Psoas muscle (tissue), 8 donors: ENCODE data around the gene MYO1D. TPM values are rescaled to one million over a fixed set of nuclear protein-coding genes. Genes with fewer than 3 reads are reported as not detected.
"Not testable (repeated sequence)": the region's sequence is repeated elsewhere in the genome, so short reads cannot be mapped to it uniquely, and the experiment has no call there.

Experiments
- ATAC-seq, 4 donors: fragments of 200-7000 bp; cut with Tn5 transposase; one replicate each; pipeline ENCODE4 v1.9.1; 2020; ENCODE audit warnings: moderate library complexity in 3 of 4, mild to moderate bottlenecking in 2 of 4
- DNase-seq, 2 donors: peaks; one replicate each; pipeline ENCODE4 v3.0.0-alpha.2; 2020
- H3K27ac ChIP-seq: fragments of 200-600 bp; one replicate; pipeline ENCODE4 v1.8.0; 2022
- H3K27me3 ChIP-seq, 3 donors: fragments of 200-600 bp in 1 of 3; one replicate each; pipeline versions ENCODE4 v1.6.1 to v1.8.0; 2013 to 2022; ENCODE audit warnings: low read length in 2 of 3, mild to moderate bottlenecking in 2 of 3, moderate library complexity in 1 of 3; ENCODE audit not compliant: insufficient read depth in 3 of 3
- H3K36me3 ChIP-seq, 2 donors: fragments of 200-600 bp in 1 of 2; one replicate each; pipeline versions ENCODE4 v1.6.1 to v1.8.0; 2013 to 2022; ENCODE audit warnings: low read depth in 1 of 2, mild to moderate bottlenecking in 1 of 2, moderate library complexity in 1 of 2; ENCODE audit not compliant: insufficient read depth in 1 of 2
- H3K4me1 ChIP-seq: fragments of 200-600 bp; one replicate; pipeline ENCODE4 v1.8.0; 2022
- H3K4me3 ChIP-seq: fragments of 200-600 bp; one replicate; pipeline ENCODE4 v1.8.0; 2022; ENCODE audit warnings: mild to moderate bottlenecking
- H3K9me3 ChIP-seq: fragments of 200-600 bp; one replicate; pipeline ENCODE4 v1.8.0; 2022
- WGBS, 3 donors: extraction: QIAGEN DNeasy Blood & Tissue Kit; methylation state at CpG; one replicate each; pipeline versions ENCODE4 v1.1.6 to v1.1.7; 2013; 5-methylcytosine and 5-hydroxymethylcytosine counted together
- intact Hi-C, 2 donors: fragments of 100-400 bp; cut with DNase I; formaldehyde crosslinking; loops; one replicate each; pipeline versions ENCODE4 v1.11.0 to v1.14.2; 2022
- polyA plus RNA-seq, 3 donors: library from polyadenylated mRNA; stranded (reverse); fragments of 200-250 nt; gene quantifications; one replicate each; pipeline ENCODE4 v1.2.3, GENCODE V29; 2013
- total RNA-seq, 4 donors: library from RNA; stranded (reverse); fragmentation: NEBNext Ultra II Directional in 2 of 4; extraction: Animal tissue kit (Norgen Biotek cat#: 25700) in 2 of 4; gene quantifications; one replicate each; pipeline versions ENCODE4 v1.2.1 to v1.2.4, GENCODE V29; 2021 to 2023
- TF ChIP-seq, protein P1 (sequence below): fragments of 200-600 bp; IDR thresholded peaks from one replicate; pipeline ENCODE4 v1.8.0; 2022; ENCODE audit warnings: antibody characterized with exemption
- donor health status: healthy with polysubstance abuse.
- donor health status: DM: no; HTN: no; CAD: no; lungs with moderate emphysema.
- donor health status: Bipolar disorder and iron deficiency.
- donor health status: healthy.
- donor health status: DM: yes; HTN: yes; CAD: no.
- donor health status: DM: no; HTN: no; CAD: no.
- donor health status: DM: no; HTN: no; CAD: no.
- donor health status: DM: yes; HTN: yes; CAD: no.

The MYO1D gene
- total and polyA plus RNA-seq, 7 donors: 1.8 to 5.9 (median 4.1) TPM

DNA sequence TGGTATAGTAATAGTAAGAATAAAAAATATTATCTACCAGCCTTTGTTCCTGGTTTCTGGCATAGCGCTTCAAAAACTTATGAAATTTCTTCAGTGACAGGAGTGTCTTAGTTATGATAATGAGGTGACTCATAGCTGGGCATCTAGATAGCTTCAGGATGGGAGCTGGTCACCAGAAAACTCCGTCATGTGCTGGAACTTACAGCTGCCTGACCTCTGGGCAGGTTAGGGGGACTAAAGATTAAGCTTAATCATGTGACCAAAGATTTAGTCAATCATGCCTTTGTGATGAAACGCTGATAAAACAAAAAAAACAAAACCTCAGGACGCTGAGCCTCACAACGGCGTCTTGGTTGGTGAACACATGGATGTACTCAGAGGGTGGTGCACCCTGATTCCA, 154.2 kb downstream of the MYO1D start:
- intact Hi-C loops: no loop called here
- Histone ChIP-seq H3K4me1 (no peaks in the 10 kb centered on the region), H3K4me3 (no peak overlapping the region), H3K27me3 (no peaks in the 10 kb centered on the region), H3K27ac (no peak overlapping the region), H3K9me3 (no peaks in the 10 kb centered on the region), H3K36me3 (no peaks in the 10 kb centered on the region)
- ATAC-seq (no peak), DNase-seq (no peak)
- WGBS, 3 donors: 90 to 94% (median 93%) methylated on average over 6 of the region's 6 CpGs
- TF ChIP-seq, protein P1, sequence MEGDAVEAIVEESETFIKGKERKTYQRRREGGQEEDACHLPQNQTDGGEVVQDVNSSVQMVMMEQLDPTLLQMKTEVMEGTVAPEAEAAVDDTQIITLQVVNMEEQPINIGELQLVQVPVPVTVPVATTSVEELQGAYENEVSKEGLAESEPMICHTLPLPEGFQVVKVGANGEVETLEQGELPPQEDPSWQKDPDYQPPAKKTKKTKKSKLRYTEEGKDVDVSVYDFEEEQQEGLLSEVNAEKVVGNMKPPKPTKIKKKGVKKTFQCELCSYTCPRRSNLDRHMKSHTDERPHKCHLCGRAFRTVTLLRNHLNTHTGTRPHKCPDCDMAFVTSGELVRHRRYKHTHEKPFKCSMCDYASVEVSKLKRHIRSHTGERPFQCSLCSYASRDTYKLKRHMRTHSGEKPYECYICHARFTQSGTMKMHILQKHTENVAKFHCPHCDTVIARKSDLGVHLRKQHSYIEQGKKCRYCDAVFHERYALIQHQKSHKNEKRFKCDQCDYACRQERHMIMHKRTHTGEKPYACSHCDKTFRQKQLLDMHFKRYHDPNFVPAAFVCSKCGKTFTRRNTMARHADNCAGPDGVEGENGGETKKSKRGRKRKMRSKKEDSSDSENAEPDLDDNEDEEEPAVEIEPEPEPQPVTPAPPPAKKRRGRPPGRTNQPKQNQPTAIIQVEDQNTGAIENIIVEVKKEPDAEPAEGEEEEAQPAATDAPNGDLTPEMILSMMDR: no peak

DNA sequence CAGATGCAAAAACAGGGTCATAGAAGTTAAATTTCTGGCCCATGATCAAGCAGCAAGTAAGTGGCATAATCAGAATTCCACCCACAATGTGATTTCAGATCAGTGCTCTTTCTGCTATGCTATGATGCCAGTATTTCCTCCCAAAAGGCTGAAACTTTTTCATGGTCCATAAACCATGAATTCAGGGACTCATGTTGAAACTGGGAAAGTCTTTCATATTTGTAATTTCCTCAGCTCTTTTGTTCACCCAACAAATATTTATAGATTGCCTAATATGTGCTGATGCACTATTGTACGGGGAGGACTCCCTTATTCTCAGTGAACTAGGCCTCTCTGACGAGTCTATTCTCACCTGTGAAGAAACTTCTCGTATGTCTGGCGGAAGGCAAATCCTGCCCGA, 156.3 kb downstream of the MYO1D start:
- intact Hi-C loops: no loop called here
- no peaks in the 10 kb centered on the region for H3K36me3 ChIP-seq
- TF ChIP-seq, protein P1: no peak
- H3K9me3 ChIP-seq: no peaks in the 10 kb centered on the region
- 78 to 80% (median 79%) methylated on average over 5 of the region's 5 CpGs for WGBS, 3 donors
- DNase-seq (no peak), ATAC-seq (no peak)
- no peaks in the 10 kb centered on the region for H3K4me1 ChIP-seq
- H3K27me3 ChIP-seq: no peaks in the 10 kb centered on the region
- no peak overlapping the region for H3K27ac ChIP-seq
- no peak overlapping the region for H3K4me3 ChIP-seq

- no peaks in the 10 kb centered on the region for H3K36me3 ChIP-seq
- 90 to 96% (median 93%) methylated on average over 1 of the region's 1 CpG for WGBS, 3 donors
- DNase-seq (no peak), ATAC-seq (no peak)
- H3K9me3 ChIP-seq: no peaks in the 10 kb centered on the region
- H3K4me3 ChIP-seq: no peak overlapping the region
- intact Hi-C loops: no loop called here
- no peak overlapping the region for H3K27ac ChIP-seq
- H3K27me3 ChIP-seq: no peaks in the 10 kb centered on the region
- TF ChIP-seq, protein P1: no peak
- H3K4me1 ChIP-seq: no peaks in the 10 kb centered on the region
These were observed 157.2 kb downstream of the MYO1D start for GRCh38 chr17:32719689-32720088.

DNA sequence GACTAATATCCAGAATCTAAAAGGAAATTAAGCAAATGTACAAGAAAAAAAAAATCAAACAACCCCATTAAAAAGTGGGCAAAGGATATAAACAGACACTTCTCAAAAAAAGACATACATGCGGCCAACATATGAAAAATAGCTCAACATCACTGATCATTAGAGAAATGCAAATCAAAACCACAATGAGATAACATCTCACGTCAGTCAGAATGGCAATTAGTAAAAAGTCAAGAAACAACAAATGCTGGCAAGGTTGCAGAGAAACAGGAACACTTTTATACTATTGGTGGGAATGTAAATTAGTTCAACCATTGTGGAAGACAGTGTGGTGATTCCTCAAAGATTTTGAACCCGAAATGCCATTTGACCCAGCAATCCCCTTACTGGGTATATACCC, 162.0 kb downstream of the MYO1D start:
- H3K36me3 ChIP-seq, H3K4me1 ChIP-seq, H3K9me3 ChIP-seq, DNase-seq, H3K27ac ChIP-seq, H3K4me3 ChIP-seq, intact Hi-C loops, ATAC-seq, H3K27me3 ChIP-seq: not testable (repeated sequence)
- 88 to 92% (median 92%) methylated on average over 3 of the region's 3 CpGs for whole genome bisulfite sequencing, 3 donors

DNA sequence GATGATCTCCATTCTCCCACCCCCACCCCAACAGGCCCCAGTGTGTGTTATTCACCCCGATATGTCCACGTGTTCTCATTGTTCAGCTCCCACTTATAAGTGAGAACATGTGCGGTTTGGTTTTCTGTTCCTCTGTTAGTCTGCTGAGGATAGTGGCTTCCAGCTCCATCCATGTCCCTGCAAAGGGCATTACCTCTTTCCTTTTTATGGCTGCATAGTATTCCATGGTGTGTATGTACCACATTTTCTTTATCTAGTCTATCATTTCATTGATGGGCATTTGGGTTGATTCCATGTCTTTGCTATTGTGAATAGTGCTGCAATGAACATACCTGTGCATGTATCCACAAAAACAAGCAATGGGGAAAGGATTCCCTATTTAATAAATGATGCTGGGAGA, 162.7 kb downstream of the MYO1D start:
- 94 to 99% (median 97%) methylated on average over 3 of the region's 3 CpGs for WGBS, 3 donors
- H3K4me1 ChIP-seq, H3K36me3 ChIP-seq, H3K9me3 ChIP-seq, H3K27ac ChIP-seq, DNase-seq, ATAC-seq, H3K27me3 ChIP-seq, H3K4me3 ChIP-seq, intact Hi-C loops: not testable (repeated sequence)

- no peaks in the 10 kb centered on the region for H3K9me3 ChIP-seq
- DNase-seq (no peak), ATAC-seq (no peak)
- no peak overlapping the region for H3K4me3 ChIP-seq
- no peaks in the 10 kb centered on the region for H3K36me3 ChIP-seq
- TF ChIP-seq, protein P1: no peak
- intact Hi-C loops: no loop called here
- no peaks in the 10 kb centered on the region for H3K4me1 ChIP-seq
- H3K27me3 ChIP-seq: no peaks in the 10 kb centered on the region
- no peak overlapping the region for H3K27ac ChIP-seq
These were observed 163.8 kb downstream of the MYO1D start for GRCh38 chr17:32713081-32713480.
